Lower leg skin (tissue), 3 donors: ENCODE measurements around the gene WWC1.
"Not testable (repeated sequence)": the region's sequence is repeated elsewhere in the genome, so short reads cannot be mapped to it uniquely, and the experiment has no call there.

Source experiments
- POLR2A ChIP-seq, 2 donors: fragments of 450-650 bp; IDR thresholded peaks; one replicate each; pipeline ENCODE4 v1.6.1; 2016 to 2017; ENCODE audit warnings: antibody characterized with exemption in 2 of 2, mild to moderate bottlenecking in 1 of 2, moderate library complexity in 1 of 2
- TF ChIP-seq, protein P1 (sequence below), 3 donors: fragments of 450-650 bp; IDR thresholded peaks; one replicate each; pipeline ENCODE4 v1.5.1; 2016; ENCODE audit warnings: antibody characterized with exemption in 3 of 3, mild to moderate bottlenecking in 3 of 3, moderate library complexity in 2 of 3

DNA sequence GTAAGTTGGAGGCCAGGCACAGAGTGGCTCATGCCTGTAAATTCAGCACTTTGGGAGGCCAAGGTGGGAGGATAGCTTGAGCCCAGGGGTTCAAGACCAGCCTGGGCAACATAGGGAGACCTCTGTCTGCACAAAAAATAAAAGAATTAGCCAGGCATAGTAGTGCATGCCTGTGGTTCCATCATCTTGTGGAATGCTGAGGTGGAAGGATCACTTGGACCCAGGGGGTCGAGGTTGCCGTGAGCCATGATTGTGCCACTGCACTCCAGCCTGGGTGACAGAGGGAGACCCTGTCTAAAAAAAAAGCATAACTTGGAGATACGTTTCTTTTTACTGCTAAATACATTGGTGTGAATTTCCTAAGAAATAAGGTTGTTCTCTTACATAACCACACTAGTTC is 19.1 kb downstream of the WWC1 start:
- TF ChIP-seq, protein P1, sequence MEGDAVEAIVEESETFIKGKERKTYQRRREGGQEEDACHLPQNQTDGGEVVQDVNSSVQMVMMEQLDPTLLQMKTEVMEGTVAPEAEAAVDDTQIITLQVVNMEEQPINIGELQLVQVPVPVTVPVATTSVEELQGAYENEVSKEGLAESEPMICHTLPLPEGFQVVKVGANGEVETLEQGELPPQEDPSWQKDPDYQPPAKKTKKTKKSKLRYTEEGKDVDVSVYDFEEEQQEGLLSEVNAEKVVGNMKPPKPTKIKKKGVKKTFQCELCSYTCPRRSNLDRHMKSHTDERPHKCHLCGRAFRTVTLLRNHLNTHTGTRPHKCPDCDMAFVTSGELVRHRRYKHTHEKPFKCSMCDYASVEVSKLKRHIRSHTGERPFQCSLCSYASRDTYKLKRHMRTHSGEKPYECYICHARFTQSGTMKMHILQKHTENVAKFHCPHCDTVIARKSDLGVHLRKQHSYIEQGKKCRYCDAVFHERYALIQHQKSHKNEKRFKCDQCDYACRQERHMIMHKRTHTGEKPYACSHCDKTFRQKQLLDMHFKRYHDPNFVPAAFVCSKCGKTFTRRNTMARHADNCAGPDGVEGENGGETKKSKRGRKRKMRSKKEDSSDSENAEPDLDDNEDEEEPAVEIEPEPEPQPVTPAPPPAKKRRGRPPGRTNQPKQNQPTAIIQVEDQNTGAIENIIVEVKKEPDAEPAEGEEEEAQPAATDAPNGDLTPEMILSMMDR (IDR thresholded peaks at IDR 0.05) = not testable (repeated sequence)
- not testable (repeated sequence) for TF ChIP-seq POLR2A (IDR thresholded peaks at IDR 0.05)
